GM10248 (cell line): ENCODE data around the gene RGL3.

Experiments used
- CTCF ChIA-PET: fragments of 300-600 bp; sonication (Branson Sonifier 250); formaldehyde crosslinking; extraction: SDS; loops from one replicate; lab custom pipeline; 2021; ENCODE audit warnings: antibody characterized with exemption; lab: Yijun Ruan, JAX
- POLR2A ChIA-PET: fragments of 350-650 bp; sonication (Branson Sonifier 250); formaldehyde crosslinking; extraction: SDS; loops from one replicate; lab custom pipeline; 2020; ENCODE audit warnings: antibody characterized with exemption; lab: Yijun Ruan, JAX
- DNase-seq: peaks from one replicate; pipeline ENCODE4 v3.0.0; 2012; ENCODE audit errors: extremely low spot score
- CTCF ChIP-seq: IDR thresholded peaks from 2 replicates; pipeline ENCODE4 v1.5.1; 2012; ENCODE audit warnings: mild to moderate bottlenecking, low read depth; ENCODE audit errors: extremely low read depth, missing control alignments, control extremely low read depth

RGL3 gene

GRCh38 chr19:11426656-11427055, 7.5 kb upstream of the RGL3 start:
- DNase-seq, result no peak
- ChIA-PET CTCF (interaction anchor here (1.2 kb wide), 1 partner anchor 8 kb away, joined by 7 read pairs; the partner anchor contains the start of genes ODAD3 and PRKCSH), POLR2A (no interaction called here)
- no peak for TF ChIP-seq CTCF

DNA sequence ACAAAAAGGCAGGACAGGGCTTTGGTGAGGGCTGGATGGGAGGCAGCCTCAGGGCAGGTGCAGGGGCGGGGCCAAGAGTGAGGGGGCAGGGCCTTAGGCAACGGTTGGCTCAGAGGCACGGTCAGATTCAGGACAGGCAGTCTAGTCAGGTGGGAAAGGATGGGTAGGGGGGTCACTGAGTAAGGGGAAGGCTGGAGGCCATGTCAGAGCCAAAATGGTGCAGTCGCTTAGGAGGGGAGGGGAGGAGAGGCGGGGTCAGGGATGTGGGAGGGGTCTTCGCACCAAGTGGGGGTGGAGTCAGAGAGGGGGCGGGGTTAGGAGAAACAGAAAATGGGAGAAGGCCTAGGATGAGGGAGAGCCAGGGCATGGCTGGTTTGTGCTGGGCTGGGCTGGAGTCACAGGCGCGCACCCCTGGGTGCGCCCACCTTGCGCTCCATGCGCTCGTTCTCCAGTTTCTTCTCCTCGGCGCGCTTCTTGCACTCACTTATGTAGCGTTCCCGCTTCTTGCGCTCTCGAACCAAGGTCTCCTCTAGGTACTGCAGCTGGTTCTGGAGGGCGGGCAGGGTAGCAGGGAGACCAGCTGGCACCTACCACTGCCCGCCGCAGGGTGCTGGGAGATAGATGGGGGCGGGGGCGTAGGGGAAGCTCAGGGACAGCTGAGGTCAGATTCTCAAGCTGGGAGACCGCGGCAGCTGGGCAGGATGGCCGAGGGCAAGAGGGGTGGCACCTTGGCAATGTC, 6.8 kb upstream of the RGL3 start:
- ChIA-PET CTCF (interaction anchor here (1.2 kb wide), 1 partner anchor 9 kb away, joined by 7 read pairs; the partner anchor contains the start of genes ODAD3 and PRKCSH), POLR2A (no interaction called here)
- no peak for TF ChIP-seq CTCF
- no peak for DNase-seq

- no peak for DNase-seq
- TF ChIP-seq CTCF, result no peak
- CTCF ChIA-PET, result interaction anchor here (2.4 to 7.4 kb wide), 3 partner anchors 11 to 42 kb away, joined by 9 to 50 read pairs (median 37); partner anchors contain the start of genes ODAD3 and PRKCSH
- POLR2A ChIA-PET, result no interaction called here
Measured at GRCh38 chr19:11423791-11424181, 4.7 kb upstream of the RGL3 start.

- no peak for DNase-seq
- ChIA-PET POLR2A (interaction anchor here (1.4 kb wide), 1 partner anchor 42 kb away, joined by 5 read pairs; no protein-coding TSS in a partner anchor), CTCF (interaction anchor here (1.2 to 7.4 kb wide), 5 partner anchors 11 to 59 kb away, joined by 3 to 50 read pairs (median 9); partner anchors contain the start of genes ODAD3, PRKCSH and SWSAP1)
- TF ChIP-seq CTCF, result no peak
Measured at GRCh38 chr19:11423164-11423790, 4.2 kb upstream of the RGL3 start.

- no peak for TF ChIP-seq CTCF
- CTCF ChIA-PET, result interaction anchor here (1.0 to 7.4 kb wide), 7 partner anchors 12 to 296 kb away, joined by 3 to 50 read pairs (median 9); partner anchors contain the start of genes ODAD3, PRKCSH and SWSAP1
- POLR2A ChIA-PET, result interaction anchor here (0.6 to 1.4 kb wide), 4 partner anchors 41 to 276 kb away, joined by 3 to 5 read pairs (median 4); no protein-coding TSS in a partner anchor
- DNase-seq, result peak; percentile 91
Measured at GRCh38 chr19:11422163-11423065, 3.3 kb upstream of the RGL3 start.
